Measurements from ENCODE around the gene DNAH9.

DNAH9 gene

DNA sequence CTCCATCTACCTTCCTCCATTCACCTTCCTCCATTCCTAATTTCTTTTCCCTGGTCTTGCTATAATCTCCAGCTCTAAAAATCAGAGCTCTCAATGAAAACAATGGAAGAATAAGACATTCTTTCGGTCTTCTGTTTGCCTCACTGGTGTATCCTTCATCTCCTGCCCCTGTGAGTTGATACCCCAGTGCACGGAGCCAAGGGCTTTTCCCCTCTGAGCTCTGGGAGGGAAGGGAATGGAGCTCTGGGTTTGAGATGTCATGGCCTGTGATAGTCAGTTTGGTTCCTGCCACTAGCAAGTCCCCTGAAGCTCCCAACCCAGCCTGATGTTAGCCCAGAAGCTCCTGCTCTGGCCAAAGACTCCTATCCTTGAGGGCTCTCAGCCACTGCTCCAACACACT, 36.6 kb upstream of the DNAH9 start:
- DNase-seq (ENCODE audit: insufficient read length) (no peak), FAIRE-seq (no peak)
- no peak for TF ChIP-seq POLR2A (IDR thresholded peaks at IDR 0.05; ENCODE audit: low read depth, low read length)
- TF ChIP-seq TAF1 (IDR thresholded peaks at IDR 0.05; ENCODE audit: borderline replicate concordance, low read depth, low read length) = no peak
- no peak for TF ChIP-seq POLR2AphosphoS5 (IDR thresholded peaks at IDR 0.05; ENCODE audit: low read depth, low read length)

DNA sequence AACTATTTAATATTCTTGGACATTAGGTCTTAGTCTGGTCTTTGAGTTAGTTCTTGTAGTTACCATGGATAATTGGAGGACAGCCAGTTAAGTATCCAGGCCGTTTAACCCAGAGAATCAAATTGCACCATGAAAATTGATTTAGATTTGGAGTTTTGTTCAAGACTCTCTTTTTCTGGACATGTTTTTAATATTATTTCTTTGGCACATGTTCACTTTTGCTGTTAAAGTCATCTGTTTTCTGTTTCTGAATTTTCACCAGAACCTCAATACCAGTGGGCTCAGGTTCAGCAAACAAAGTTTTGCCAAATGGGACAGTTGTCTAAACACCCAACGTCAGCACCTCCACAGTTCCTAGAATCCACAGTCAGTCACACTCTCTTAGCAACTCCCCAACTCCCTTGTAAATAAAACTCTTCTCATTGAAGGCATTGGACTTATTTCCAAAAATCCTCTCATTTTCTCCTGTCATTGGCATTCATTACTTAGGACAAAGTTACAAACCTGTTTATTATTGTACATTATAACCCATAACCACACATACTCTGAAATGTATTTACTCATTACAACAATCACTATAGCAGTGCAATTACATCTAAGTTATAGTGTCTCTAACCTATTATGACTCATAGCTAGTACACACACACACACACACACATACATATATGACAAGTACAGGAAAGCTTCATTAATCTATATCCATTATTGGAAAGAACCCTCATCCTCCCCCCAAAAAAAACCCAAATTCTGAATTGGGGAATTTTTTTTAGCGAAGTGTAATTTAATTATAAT, 33.5 kb upstream of the DNAH9 start:
- TF ChIP-seq TAF1 (IDR thresholded peaks at IDR 0.05; ENCODE audit: borderline replicate concordance, low read depth, low read length) (no peak), POLR2A (IDR thresholded peaks at IDR 0.05; ENCODE audit: low read depth, low read length) (no peak), POLR2AphosphoS5 (IDR thresholded peaks at IDR 0.05; ENCODE audit: low read depth, low read length) (no peak)
- FAIRE-seq (no peak), DNase-seq (ENCODE audit: insufficient read length) (no peak)

DNA sequence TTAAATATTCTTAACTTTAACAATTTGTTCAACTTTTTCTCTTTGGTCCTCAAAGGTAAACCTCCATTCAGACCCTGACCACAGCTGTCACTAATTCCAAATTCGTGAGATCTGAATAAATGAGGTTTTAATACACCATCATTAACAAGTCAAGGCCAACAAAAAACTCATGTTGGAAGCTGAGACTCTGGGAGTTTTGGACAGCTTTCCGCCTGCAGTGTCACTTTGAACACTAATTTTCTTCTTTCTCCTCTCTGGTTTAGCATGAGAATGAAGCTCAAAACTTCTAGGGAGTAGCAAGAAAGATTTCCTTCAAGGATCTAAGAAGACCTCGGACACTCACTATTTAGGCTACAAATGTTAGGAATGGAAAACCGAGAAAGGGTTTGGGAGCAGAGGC, 32.7 kb upstream of the DNAH9 start:
- TF ChIP-seq POLR2A (IDR thresholded peaks at IDR 0.05; ENCODE audit: low read depth, low read length) = no peak
- no peak for TF ChIP-seq TAF1 (IDR thresholded peaks at IDR 0.05; ENCODE audit: borderline replicate concordance, low read depth, low read length)
- TF ChIP-seq POLR2AphosphoS5 (IDR thresholded peaks at IDR 0.05; ENCODE audit: low read depth, low read length) = no peak
- DNase-seq (ENCODE audit: insufficient read length) (no peak), FAIRE-seq (no peak)

DNA sequence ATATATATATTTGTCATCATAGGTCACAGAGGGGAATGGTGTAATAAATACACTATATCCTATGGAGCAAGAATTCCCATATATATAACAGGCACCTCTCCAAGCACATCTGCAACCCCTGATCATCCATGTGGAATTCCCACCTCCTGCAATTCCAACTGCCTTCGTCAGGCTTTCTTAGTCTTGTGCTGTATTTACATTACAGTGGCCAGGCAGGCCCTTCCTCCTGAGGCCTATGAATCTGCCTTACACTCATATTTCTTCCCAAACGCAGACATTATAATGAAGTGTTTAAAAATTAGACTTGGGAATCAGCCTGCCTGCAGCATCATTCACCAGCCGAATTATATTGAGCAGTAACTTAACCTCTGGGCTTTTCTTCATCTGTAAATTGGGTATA, 19.3 kb upstream of the DNAH9 start:
- no peak for TF ChIP-seq POLR2AphosphoS5 (IDR thresholded peaks at IDR 0.05; ENCODE audit: low read depth, low read length)
- no peak for TF ChIP-seq POLR2A (IDR thresholded peaks at IDR 0.05; ENCODE audit: low read depth, low read length)
- no peak for TF ChIP-seq TAF1 (IDR thresholded peaks at IDR 0.05; ENCODE audit: borderline replicate concordance, low read depth, low read length)
- DNase-seq (ENCODE audit: insufficient read length) (no peak), FAIRE-seq (no peak)

DNA sequence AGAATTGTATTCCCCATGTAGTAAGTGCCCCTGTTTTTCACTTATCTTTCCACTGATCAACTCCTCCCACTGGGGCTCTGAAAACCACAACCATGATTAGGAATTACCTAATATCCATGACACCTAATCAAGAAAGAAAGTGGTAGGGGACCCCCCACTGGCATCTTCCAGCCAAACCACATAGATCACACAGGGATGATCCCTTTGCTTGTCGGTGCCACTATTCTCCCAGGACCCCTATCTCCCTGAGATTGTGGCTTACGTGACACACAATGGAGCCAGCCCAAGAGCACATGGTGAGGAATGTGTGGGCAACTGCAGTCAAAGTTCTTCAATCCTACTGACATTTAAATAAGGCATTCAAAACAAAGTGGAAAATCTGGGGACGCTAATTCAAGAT, 17.6 kb upstream of the DNAH9 start:
- TF ChIP-seq POLR2A (IDR thresholded peaks at IDR 0.05; ENCODE audit: low read depth, low read length) (no peak), TAF1 (IDR thresholded peaks at IDR 0.05; ENCODE audit: borderline replicate concordance, low read depth, low read length) (no peak), POLR2AphosphoS5 (IDR thresholded peaks at IDR 0.05; ENCODE audit: low read depth, low read length) (no peak)
- no peak for DNase-seq (ENCODE audit: insufficient read length)
- FAIRE-seq = no peak

DNA sequence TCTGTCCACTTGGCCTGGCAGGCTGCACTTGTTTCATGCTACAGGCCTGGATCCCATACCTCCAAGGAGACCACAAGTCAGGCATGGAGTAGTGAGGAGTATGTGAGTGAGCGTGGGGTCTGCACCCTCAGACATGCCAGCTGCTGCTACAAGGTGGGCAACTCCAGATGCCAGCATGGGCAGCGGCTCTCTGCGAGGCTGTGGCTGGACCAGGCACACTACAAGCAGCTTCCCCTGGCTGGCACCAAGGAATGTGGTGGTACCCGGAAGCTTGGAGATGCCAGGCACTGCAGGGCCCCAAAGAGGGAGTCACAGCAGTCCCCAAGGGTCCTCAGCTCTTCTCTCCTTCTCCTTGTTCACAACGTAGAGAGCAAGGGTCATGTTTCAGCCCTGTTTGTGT, 16.1 kb upstream of the DNAH9 start:
- no peak for FAIRE-seq
- TF ChIP-seq POLR2A (IDR thresholded peaks at IDR 0.05; ENCODE audit: low read depth, low read length) (no peak), TAF1 (IDR thresholded peaks at IDR 0.05; ENCODE audit: borderline replicate concordance, low read depth, low read length) (no peak), POLR2AphosphoS5 (IDR thresholded peaks at IDR 0.05; ENCODE audit: low read depth, low read length) (no peak)
- no peak for DNase-seq (ENCODE audit: insufficient read length)

DNA sequence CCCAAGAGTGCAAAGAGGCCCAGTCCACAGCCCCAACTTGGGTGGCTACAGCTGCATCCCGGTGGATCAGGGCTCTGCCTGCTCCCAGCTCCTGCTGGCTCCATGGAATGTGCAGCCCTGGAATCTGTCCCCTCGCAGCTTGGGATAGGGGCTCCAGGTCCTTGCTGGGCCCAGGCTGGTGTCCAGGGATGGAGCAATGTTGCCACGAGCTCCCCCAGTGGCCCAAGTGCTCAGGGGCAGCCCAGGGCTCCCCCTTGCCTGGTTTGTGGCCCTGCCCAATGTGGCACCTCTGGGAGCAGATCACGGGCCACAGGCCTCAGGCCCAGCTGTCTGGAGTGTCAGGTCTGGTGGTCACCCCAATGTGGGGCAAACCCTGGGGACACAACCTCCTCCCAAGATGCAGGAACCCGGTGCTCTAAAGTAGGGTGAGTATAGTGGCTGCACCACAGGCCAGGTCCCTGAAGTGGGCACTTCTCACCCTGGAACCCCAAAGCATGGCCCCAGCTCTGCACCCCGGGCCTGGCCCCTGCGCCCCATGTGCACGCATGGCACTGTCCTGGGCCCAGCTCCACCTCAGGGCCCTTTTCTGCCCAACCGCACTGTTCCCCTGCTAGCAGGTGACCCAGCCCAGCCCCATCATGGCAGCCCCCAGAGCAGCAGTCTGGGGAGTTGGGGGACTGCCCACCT, 14.8 kb upstream of the DNAH9 start:
- DNase-seq (ENCODE audit: insufficient read length) (no peak), FAIRE-seq (no peak)
- TF ChIP-seq POLR2A (IDR thresholded peaks at IDR 0.05; ENCODE audit: low read depth, low read length) (no peak), POLR2AphosphoS5 (IDR thresholded peaks at IDR 0.05; ENCODE audit: low read depth, low read length) (no peak), TAF1 (IDR thresholded peaks at IDR 0.05; ENCODE audit: borderline replicate concordance, low read depth, low read length) (no peak)

DNA sequence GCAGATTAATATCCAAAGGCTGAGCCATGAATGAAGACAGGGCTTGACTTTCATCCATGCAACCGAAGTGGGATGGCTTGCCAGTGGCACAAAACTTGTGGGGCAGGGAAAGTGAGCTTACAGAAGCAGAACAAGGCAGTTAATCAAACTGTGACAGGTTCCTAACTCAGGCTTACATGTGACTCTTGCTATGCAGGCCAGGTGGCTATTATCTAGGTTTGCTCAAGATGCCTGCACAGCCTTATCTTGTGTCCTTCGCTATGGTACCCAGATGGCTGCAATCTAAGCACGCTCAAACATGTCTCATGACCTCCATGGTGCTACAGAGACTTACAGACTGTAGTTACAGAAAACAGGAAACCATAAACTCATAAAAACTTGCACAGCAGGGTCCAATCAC, 8.6 kb upstream of the DNAH9 start:
- no peak for DNase-seq (ENCODE audit: insufficient read length)
- no peak for FAIRE-seq
- TF ChIP-seq POLR2A (IDR thresholded peaks at IDR 0.05; ENCODE audit: low read depth, low read length) (no peak), TAF1 (IDR thresholded peaks at IDR 0.05; ENCODE audit: borderline replicate concordance, low read depth, low read length) (no peak), POLR2AphosphoS5 (IDR thresholded peaks at IDR 0.05; ENCODE audit: low read depth, low read length) (no peak)

DNA sequence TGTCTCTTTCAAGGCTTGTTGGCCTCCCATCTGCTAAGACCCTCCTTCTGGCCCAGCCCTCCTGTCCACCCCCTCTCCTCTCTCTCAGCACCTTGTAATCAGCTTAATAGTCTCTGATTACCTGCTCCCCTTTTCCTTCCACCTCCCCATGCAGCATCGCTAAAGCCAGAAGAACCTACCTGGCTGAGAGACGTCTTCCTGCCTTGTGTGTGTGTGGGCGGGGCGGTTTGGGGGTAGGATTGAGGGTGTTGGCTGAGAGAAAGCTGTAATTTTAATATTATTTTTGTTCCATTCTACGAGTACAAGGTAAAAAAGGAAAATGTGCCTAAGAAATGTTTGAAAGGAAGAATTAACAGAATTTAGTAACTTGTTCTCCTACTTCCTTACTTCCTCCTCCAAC, 3.4 kb downstream of the DNAH9 start:
- FAIRE-seq = no peak
- TF ChIP-seq POLR2A (IDR thresholded peaks at IDR 0.05; ENCODE audit: low read depth, low read length) (no peak), POLR2AphosphoS5 (IDR thresholded peaks at IDR 0.05; ENCODE audit: low read depth, low read length) (no peak), TAF1 (IDR thresholded peaks at IDR 0.05; ENCODE audit: borderline replicate concordance, low read depth, low read length) (no peak)
- DNase-seq (ENCODE audit: insufficient read length) = no peak

DNA sequence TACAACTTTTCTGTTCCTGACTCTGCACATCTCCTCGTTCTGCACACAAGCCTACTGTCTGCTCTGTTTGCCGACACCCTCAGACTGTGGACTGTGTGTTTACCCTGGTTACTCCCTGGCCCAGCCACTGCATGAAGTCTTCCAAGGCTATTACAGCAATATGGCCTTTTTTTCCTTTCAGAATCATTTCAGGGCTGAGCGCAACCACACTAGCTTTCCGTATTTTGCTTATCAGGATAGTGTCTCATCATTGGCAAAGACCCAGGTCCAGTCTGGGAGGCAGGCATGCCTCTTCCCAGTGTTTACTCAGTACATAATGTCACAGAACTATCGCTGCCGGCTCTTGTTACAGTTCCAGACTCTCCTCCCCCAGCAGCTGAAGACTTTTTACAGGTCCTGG, 10.1 kb downstream of the DNAH9 start:
- DNase-seq (ENCODE audit: insufficient read length) (no peak), FAIRE-seq (no peak)
- TF ChIP-seq TAF1 (IDR thresholded peaks at IDR 0.05; ENCODE audit: borderline replicate concordance, low read depth, low read length) (no peak), POLR2A (IDR thresholded peaks at IDR 0.05; ENCODE audit: low read depth, low read length) (no peak), POLR2AphosphoS5 (IDR thresholded peaks at IDR 0.05; ENCODE audit: low read depth, low read length) (no peak)

DNA sequence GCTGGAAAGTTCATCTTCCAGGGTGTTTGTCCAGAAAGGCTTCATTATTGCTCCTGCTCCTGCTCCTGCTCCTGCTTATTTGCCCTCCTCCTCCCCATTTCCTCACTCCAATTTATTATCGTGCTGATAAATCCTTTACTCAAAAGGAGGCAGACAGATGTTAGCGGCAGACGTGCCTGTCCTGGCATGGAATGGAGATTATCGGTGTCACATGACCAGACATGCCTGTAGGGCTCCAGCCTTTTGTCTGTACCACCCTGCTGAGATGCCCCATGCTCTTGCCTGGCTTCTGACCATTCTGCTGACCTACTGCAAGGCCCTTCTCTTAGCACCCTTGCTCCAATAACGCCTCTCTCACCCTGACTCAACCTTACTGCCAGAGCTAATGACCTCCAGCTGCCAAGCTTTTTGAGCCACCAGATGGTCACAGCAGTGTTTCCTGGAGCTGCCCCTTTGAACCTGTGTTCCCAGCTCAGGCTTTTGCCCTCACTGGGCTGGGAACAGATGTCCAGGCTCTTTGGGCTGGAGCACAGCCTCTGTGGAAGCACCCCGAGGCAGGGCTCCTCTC, 12.8 kb downstream of the DNAH9 start:
- FAIRE-seq (no peak), DNase-seq (ENCODE audit: insufficient read length) (no peak)
- TF ChIP-seq TAF1 (IDR thresholded peaks at IDR 0.05; ENCODE audit: borderline replicate concordance, low read depth, low read length) (no peak), POLR2AphosphoS5 (IDR thresholded peaks at IDR 0.05; ENCODE audit: low read depth, low read length) (no peak), POLR2A (IDR thresholded peaks at IDR 0.05; ENCODE audit: low read depth, low read length) (no peak)

DNA sequence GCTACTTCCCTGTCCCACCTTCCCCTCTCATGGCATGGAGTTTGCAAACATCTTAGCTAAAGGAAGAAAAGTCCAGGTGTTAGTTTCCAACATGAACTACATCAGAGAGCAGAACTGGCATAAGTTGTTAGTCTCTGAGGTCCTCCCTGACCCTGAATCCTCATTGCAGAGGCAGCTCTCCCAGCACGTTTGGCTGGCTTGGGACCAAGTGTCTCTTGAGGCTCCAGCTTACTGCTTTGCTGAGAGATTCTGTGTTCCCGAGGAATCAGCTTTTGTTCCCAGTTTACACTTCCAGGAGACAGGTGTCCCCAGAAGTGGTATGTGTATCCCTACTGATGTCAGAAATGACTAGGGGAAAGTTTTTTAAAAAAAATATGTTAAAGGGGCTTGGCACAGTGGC, 14.7 kb downstream of the DNAH9 start:
- FAIRE-seq = no peak

More for the DNA sequence above, 14.7 kb downstream of the DNAH9 start:
- TF ChIP-seq POLR2A (IDR thresholded peaks at IDR 0.05; ENCODE audit: low read depth, low read length) (no peak), POLR2AphosphoS5 (IDR thresholded peaks at IDR 0.05; ENCODE audit: low read depth, low read length) (no peak), TAF1 (IDR thresholded peaks at IDR 0.05; ENCODE audit: borderline replicate concordance, low read depth, low read length) (no peak)
- DNase-seq (ENCODE audit: insufficient read length) = no peak
